HG03460 (cell line): ENCODE results near the gene IGF2BP2.
"Not testable (repeated sequence)": the region's sequence is repeated elsewhere in the genome, so short reads cannot be mapped to it uniquely, and the experiment has no call there.

Experiments used
- ATAC-seq: cut with Tn5 transposase; IDR thresholded peaks from one replicate; pipeline ENCODE4 v1.9.1; 2021; ENCODE audit not compliant: unreplicated experiment

IGF2BP2 gene

GRCh38 chr3:185807445-185808068 lies 17.3 kb downstream of the IGF2BP2 start:
- no peak for ATAC-seq

DNA sequence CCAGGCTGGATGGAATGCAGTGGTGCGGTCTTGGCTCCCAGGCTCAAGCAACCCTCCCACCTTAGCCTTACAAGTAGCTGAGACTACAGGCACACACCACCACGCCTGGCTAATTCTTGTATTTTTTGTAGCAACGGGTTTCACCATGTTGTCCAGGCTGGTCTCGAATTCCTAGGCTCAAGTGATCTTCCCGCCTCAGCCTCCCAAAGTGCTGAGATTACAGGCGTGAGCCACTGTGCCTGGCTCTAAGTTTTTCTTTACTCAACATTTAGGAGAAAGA lies 26.1 kb downstream of the IGF2BP2 start:
- not testable (repeated sequence) for ATAC-seq

- no peak for ATAC-seq
Measured at GRCh38 chr3:185797993-185798830, 26.6 kb downstream of the IGF2BP2 start.

DNA sequence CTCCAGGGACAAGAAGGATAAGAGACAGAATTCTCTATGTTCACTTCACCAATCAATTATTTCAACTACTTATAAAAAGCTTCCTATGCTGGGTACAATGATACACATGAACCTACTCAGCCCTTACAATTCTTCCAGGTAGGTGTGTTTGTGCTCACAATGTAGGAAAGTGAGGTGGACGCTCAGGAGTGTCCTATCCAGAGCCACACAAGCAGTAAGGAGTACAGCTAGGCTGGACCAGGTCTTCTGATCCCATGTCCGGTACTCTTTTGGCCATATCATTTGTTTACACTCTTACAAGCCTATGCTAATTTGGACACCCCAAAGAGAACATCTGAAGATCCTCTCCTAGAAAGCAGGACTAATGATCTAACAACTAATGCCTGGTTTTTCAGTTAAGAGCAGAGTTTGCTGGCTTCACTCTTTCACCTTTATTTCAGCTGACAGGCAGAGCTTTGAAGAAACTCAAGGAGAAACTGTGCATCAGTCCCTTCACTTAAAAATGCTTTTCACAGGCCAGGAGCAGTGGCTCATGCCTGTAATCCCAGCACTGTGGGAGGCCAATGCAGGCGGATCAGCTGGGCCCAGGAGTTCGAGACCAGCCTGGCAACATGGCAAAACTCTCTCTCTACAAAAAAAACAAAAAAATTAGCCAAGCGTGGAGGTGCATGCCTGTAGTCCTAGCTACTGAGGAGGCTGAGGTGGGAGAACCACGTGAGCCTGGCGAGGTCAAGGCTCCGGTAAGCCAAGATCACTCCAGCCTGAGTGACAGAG lies 27.5 kb downstream of the IGF2BP2 start:
- ATAC-seq = no peak

GRCh38 chr3:185796431-185797107 lies 28.3 kb downstream of the IGF2BP2 start:
- no peak for ATAC-seq

- ATAC-seq = no peak
Measured at GRCh38 chr3:185793381-185793780, 31.5 kb downstream of the IGF2BP2 start.

DNA sequence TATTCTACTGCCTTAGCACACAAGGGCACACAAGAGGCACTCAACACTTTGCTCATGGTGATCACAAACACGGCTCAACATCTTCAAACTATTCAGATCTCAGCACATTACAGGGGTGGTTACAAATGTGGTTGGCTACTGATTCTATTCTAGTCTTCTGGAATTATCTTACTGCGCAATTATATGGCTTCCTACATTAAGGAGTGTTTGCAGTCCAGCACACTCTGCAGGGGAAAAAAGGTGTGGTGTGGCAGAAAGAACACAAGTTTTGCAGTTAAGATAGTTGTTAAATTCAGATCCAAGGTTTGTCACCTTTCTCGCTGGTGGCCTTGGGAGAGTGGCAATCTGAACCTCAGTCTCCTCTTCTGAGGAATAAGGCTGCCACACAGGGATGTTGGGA lies 31.9 kb downstream of the IGF2BP2 start:
- ATAC-seq = no peak

GRCh38 chr3:185789891-185790830 lies 34.7 kb downstream of the IGF2BP2 start:
- no peak for ATAC-seq

- ATAC-seq = no peak
Measured at GRCh38 chr3:185789134-185789533, 35.7 kb downstream of the IGF2BP2 start.

GRCh38 chr3:185788292-185788691 lies 36.5 kb downstream of the IGF2BP2 start:
- ATAC-seq = no peak

GRCh38 chr3:185786956-185787877 lies 37.6 kb downstream of the IGF2BP2 start:
- ATAC-seq = no peak

- ATAC-seq = not testable (repeated sequence)
Measured at GRCh38 chr3:185786258-185786657, 38.6 kb downstream of the IGF2BP2 start.

DNA sequence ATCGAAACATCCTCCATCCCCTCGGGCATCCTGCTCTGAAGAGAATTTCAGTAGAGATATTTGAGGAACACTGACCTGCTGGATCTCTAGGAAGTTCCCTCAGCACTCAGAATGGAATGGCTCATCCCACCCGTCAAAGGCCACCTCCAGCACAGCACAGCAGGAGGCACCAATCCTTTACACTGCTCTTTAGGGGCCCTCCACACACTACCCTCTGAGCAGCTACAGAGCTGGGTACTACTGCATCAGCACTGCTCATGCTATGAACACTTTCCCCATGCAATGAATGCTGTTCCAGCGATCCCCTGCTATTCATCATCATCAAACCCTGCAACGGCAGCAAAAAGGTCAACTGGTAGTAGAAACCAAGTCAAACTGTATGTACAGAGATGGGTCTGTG lies 40.5 kb downstream of the IGF2BP2 start:
- ATAC-seq = no peak

- ATAC-seq = no peak
Measured at GRCh38 chr3:185781759-185782158, 43.1 kb downstream of the IGF2BP2 start.

GRCh38 chr3:185779461-185779860 lies 45.4 kb downstream of the IGF2BP2 start:
- ATAC-seq = no peak

DNA sequence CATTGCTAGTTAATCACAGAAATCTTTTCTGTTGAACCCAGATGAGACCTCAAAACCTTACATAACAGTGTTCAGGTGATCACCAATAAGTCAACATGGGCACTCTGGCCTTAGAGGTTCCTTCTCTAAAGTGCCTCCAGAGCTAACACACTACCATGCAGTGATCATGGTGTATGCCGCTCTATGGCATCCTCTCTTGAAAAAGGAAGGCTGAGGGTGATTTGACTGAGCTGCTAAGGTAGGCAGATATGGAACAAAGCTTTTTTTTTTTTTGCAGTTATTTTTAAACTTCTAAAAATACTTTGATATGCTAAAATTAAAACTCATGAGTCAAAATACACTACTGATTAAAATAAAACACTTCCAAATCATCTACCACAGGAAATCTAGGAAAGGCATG lies 46.0 kb downstream of the IGF2BP2 start:
- no peak for ATAC-seq

GRCh38 chr3:185778094-185778493 lies 46.7 kb downstream of the IGF2BP2 start:
- ATAC-seq = no peak

GRCh38 chr3:185770109-185770508 lies 54.7 kb downstream of the IGF2BP2 start:
- no peak for ATAC-seq

DNA sequence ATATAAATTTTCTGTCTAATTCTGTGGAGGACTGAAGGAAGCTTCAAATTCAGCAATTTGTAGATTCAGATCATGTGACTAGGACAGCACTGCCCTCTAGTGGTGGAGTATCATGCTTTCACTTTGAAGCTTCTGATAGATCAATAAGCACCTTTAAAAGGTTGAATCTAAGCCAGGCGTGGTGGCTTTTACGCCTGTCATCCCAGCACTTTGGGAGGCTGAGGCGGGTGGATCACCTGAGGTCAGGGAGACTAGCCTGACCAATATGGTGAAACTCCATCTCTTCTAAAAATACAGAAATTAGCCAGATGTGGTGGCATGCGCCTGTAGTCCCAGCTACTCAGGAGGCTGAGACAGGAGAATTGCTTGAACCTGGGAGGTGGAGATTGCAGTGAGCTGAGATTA lies 56.3 kb downstream of the IGF2BP2 start:
- ATAC-seq = not testable (repeated sequence)
